Urothelium cell line (cell line): ENCODE results near the gene TAF3.
"Not testable (repeated sequence)": the region's sequence is repeated elsewhere in the genome, so short reads cannot be mapped to it uniquely, and the experiment has no call there.

Experiments
- DNase-seq: peaks from one replicate; pipeline ENCODE4 v3.0.0; 2011; ENCODE audit warnings: low spot score, mixed read lengths
- FAIRE-seq: peaks from 2 replicates; lab custom pipeline; 2011; peaks lifted over from hg19 to GRCh38; lab: Jason Lieb, UNC

TAF3 gene

DNA sequence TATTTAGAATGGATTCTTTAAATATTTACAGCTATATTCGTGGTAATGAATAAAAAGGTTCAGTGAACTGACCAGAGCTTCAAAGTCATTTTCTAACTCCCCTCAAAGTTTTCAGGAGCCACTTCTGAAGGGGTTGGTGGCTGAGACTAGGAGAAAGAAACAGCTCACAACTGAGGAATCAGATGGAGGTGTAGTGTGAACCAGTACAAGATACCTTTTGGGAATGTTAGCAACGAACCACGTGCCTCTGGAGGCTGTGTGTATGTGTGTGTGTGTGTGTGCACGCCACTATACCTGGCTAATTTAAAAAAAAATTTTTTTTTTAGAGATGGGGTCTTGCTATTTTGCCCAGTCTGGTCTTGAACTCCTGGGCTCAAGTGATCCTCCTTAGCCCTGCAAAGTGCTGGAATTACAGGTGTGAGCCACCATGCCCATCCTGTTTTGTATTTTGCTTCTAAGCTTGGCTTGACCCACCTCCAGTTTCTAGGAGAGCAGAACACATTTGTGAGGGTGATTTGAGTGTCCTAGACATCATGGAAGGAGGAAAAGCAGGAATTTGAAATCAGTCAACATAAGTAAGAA, 9.5 kb upstream of the TAF3 start:
- FAIRE-seq (no peak), DNase-seq (no peak)

- FAIRE-seq (no peak), DNase-seq (no peak)
Measured at GRCh38 chr10:7810443-7810842, 7.9 kb upstream of the TAF3 start.

DNA sequence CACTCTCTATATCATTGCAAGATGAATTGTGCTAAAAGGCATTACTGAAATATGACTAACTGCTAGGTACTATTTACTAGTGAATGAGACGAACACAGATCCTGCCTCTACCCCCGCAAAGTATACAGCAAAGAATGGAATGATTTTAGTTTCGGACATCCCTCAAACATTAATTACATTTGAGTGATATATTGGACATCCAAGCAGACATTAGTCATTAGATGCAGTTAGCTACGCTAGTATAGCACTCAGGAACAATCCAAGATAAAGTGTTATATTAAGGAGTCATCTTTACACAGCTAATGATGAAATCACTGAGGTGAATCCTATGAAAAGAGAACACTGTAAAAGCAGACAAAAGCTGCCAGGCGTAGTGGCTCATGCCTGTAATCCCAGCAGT, 7.3 kb upstream of the TAF3 start:
- no peak for DNase-seq
- no peak for FAIRE-seq

- not testable (repeated sequence) for FAIRE-seq, DNase-seq
Measured at GRCh38 chr10:7811743-7812142, 6.6 kb upstream of the TAF3 start.

GRCh38 chr10:7813481-7813880, 4.8 kb upstream of the TAF3 start:
- FAIRE-seq (no peak), DNase-seq (no peak)

- FAIRE-seq (no peak), DNase-seq (no peak)
Measured at GRCh38 chr10:7817576-7817975, 729 bp upstream of the TAF3 start.

GRCh38 chr10:7817984-7818294, 366 bp upstream of the TAF3 start:
- FAIRE-seq (no peak), DNase-seq (no peak)

- peak; percentile 48 for DNase-seq
- FAIRE-seq, result no peak
Measured at GRCh38 chr10:7819121-7819460, 786 bp downstream of the TAF3 start.

DNA sequence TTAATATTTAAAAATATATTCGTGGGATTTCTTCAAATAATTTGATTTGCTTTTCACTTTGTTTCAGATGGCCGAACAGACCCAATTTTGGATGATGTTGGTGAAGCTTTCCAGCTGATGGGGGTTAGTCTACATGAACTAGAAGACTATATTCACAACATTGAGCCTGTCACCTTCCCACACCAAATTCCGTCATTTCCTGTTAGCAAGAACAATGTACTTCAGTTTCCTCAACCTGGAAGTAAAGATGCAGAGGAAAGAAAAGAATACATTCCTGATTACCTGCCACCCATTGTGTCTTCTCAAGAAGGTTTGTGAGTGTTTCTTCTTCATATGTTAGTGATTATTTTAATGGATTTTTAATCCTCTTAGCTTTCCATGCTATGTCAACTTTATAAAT, 5.9 kb downstream of the TAF3 start:
- no peak for DNase-seq
- FAIRE-seq, result no peak

DNA sequence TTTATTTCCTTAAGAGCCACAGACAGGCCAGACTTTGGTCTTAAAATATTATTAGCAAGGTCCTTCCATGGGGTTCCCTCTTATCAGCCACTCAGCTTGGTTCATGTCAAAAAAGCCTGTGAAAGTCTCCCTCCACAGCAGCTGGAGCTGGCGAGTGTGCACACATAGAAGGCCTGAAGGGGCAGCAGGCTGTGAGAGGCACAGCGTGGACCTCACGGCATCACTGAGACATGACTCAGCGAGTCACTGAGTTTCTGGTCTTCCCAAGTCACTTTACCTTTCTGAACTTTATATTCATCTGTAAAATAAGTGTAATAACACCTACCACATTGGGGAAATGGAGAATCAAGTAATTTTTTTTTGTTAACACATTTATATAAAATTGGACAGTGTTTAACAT, 8.7 kb downstream of the TAF3 start:
- DNase-seq (peak; percentile 41), FAIRE-seq (no peak)

GRCh38 chr10:7829289-7829834, 11.1 kb downstream of the TAF3 start:
- DNase-seq (no peak), FAIRE-seq (no peak)

DNA sequence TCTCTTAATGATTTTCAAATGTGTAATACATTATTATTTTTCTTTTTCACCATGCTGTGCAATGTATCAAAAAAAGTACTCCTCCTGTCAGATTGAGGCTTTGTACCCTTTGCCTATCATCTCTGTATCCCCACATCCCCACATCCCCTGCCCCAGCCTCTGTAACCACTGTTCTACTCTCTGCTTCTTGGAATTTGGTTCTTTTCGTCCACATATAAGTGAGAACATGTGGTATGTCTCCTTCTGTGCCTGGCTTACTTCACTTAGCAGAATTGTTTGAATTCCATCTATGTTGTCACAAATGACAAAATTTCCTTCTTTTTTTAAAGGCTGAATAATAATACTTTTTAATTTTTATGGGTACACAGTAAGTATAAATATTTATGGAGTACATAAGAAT, 13.8 kb downstream of the TAF3 start:
- FAIRE-seq (no peak), DNase-seq (no peak)

- FAIRE-seq (no peak), DNase-seq (no peak)
Measured at GRCh38 chr10:7833210-7833609, 14.9 kb downstream of the TAF3 start.

- DNase-seq (no peak), FAIRE-seq (no peak)
Measured at GRCh38 chr10:7834262-7834661, 16.0 kb downstream of the TAF3 start.

GRCh38 chr10:7836571-7836970, 18.3 kb downstream of the TAF3 start:
- no peak for DNase-seq
- FAIRE-seq, result no peak

DNA sequence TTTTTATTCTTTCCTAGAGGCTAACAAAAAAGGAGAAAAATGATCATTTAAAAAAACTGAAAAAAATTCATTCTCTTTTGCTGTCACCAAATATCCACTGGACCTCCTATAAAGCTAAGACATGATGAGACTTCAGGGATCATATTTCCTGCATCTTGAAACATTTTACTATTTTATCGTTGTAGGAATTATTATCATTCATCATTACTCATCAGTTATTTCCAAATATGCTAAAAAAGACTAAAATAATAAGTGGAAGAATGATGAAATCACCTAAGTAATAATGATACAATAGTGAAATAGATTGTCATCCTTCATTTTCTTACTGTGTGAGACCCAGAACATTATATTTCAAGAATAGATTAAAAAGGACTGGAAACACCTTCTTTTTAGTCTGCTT, 28.3 kb downstream of the TAF3 start:
- no peak for DNase-seq
- no peak for FAIRE-seq

GRCh38 chr10:7853226-7853842, 35.0 kb downstream of the TAF3 start:
- DNase-seq, result no peak
- FAIRE-seq, result no peak

DNA sequence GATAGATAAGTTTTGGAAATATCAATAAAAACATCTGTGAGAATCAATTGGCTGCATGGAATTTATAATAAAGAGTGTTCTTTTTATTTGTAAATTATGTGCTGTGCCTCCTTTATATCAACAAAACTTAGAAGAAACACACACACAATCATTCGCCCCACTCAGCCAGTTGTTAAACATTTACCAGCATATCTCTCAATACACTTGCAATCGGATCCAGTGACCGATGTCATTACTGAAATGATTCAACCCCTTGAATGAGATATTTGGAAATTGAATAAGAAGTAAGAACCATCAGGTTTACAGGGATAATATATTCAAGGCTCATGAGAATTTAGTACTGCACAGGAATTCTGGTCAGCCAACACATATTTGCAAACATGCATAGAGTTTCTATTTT, 35.6 kb downstream of the TAF3 start:
- DNase-seq (no peak), FAIRE-seq (no peak)

DNA sequence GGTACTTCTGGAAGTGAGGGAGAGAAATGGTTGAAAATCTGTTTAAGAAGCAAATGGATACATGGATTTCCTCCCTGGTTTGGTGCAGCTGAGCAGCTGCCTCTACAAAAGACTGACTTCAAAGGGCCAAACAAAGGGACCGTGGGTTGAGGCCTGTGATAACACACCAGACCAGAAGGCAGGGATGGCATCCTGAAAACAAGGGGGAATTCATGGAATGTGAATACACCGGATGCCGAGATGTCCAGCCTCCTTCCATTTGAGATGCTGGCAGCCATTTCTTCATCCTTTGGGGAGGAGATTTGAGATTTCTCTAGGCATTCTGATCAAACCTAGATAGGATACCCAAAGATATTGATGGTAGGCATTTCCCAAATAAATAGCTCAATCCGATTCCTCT, 36.9 kb downstream of the TAF3 start:
- DNase-seq, result no peak
- FAIRE-seq, result no peak

GRCh38 chr10:7856678-7857077, 38.4 kb downstream of the TAF3 start:
- DNase-seq (no peak), FAIRE-seq (no peak)

GRCh38 chr10:7857262-7857661, 39.0 kb downstream of the TAF3 start:
- FAIRE-seq (no peak), DNase-seq (no peak)

GRCh38 chr10:7861509-7862120, 43.3 kb downstream of the TAF3 start:
- FAIRE-seq (no peak), DNase-seq (no peak)

GRCh38 chr10:7862121-7862514, 43.8 kb downstream of the TAF3 start:
- FAIRE-seq, result no peak
- no peak for DNase-seq
